GM12892 (cell line): Measurements from ENCODE around the gene CHCHD4.
"Not testable (repeated sequence)": the region's sequence is repeated elsewhere in the genome, so short reads cannot be mapped to it uniquely, and the experiment has no call there.

Experiments
- POLR2A ChIP-seq: IDR thresholded peaks from 2 replicates; pipeline ENCODE4 v1.6.1; 2011; ENCODE audit warnings: low read depth, low read length, control low read depth
- POLR2AphosphoS5 ChIP-seq: IDR thresholded peaks from 2 replicates; pipeline ENCODE4 v1.6.1; 2011; ENCODE audit warnings: low read depth, low read length, control low read depth

DNA sequence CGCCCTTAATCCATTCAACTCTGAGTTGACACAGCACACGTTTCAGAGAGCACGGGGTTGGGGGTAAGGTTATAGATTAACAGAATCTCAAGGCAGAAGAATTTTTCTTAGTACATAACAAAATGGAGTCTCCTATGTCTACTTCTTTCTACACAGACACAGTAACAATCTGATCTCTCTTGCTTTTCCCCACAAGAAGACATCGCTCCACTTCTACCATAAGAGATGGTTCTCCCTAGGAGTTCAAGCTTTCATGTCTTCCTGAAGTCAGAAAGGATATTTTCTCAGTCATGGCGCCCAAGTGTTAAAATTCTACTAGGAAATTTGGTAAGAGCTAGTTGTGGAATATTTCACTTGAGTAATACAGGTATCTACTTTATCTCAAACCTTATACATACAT, 32.7 kb downstream of the CHCHD4 start:
- not testable (repeated sequence) for TF ChIP-seq POLR2AphosphoS5, POLR2A
